Left ventricle myocardium inferior (tissue), 1 donor: ENCODE results near the gene ZNF804B. TPM values are rescaled to one million over a fixed set of nuclear protein-coding genes. Genes with fewer than 3 reads are reported as not detected.
A peak's percentile ranks its signal among the peaks of the same experiment; 100 is the strongest.

ENCODE experiments used
- DNase-seq: peaks from one replicate; pipeline ENCODE4 v3.0.0-alpha.2; 2020
- H3K27ac ChIP-seq: fragments of 200-600 bp; replicated peaks from 2 replicates; pipeline ENCODE4 v1.8.0; 2021
- H3K27me3 ChIP-seq: fragments of 200-600 bp; 2 replicates; pipeline ENCODE4 v1.8.0; 2021; ENCODE audit warnings: low read depth
- H3K36me3 ChIP-seq: fragments of 200-600 bp; 2 replicates; pipeline ENCODE4 v1.8.0; 2021
- H3K4me1 ChIP-seq: fragments of 200-600 bp; 2 replicates; pipeline ENCODE4 v1.8.0; 2021
- H3K4me3 ChIP-seq: fragments of 200-600 bp; 2 replicates; pipeline ENCODE4 v1.8.0; 2021; ENCODE audit warnings: mild to moderate bottlenecking, moderate library complexity
- H3K9me3 ChIP-seq: fragments of 200-600 bp; replicated peaks from 2 replicates; pipeline ENCODE4 v1.8.0; 2021
- intact Hi-C: fragments of 100-400 bp; cut with micrococcal nuclease; formaldehyde crosslinking; loops from one replicate; pipeline ENCODE4 v1.11.0; 2022
- total RNA-seq: library from RNA; stranded (reverse); fragmentation: NEBNext Ultra II Directional; extraction: Animal tissue kit (Norgen Biotek cat#: 25700); gene quantifications from one replicate; pipeline ENCODE4 v1.2.1, GENCODE V29; 2021
- TF ChIP-seq, protein P1 (sequence below): fragments of 200-600 bp; IDR thresholded peaks from 2 replicates; pipeline ENCODE4 v1.8.0; 2021; ENCODE audit warnings: antibody characterized with exemption, mild to moderate bottlenecking, borderline replicate concordance
- donor health status: DM: no; HTN: yes; CAD: no; lungs with severe emphysema.

The ZNF804B gene
- total RNA-seq, 1 donor from 2014 or later, result not detected

DNA sequence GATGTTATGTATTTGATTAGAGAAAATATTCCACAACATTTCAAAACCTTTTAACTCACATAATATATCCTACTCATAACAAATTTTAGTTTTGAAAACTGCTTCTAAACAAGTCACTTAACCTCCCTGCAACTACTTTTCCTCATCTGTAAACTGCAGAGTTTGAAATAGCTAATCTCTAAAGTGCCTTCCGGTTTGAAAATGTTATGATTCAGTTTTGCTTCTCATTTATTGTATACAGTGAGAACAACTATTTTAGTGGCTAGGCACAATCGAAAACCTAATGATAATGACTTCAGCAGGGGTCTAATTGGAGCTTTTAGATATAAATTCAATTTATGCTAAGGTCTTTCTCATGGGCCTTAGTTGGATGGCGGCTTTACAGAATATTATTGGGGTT lies 66.7 kb downstream of the ZNF804B start:
- DNase-seq, result no peak
- H3K27ac ChIP-seq, result no peak overlapping the region
- TF ChIP-seq, protein P1, sequence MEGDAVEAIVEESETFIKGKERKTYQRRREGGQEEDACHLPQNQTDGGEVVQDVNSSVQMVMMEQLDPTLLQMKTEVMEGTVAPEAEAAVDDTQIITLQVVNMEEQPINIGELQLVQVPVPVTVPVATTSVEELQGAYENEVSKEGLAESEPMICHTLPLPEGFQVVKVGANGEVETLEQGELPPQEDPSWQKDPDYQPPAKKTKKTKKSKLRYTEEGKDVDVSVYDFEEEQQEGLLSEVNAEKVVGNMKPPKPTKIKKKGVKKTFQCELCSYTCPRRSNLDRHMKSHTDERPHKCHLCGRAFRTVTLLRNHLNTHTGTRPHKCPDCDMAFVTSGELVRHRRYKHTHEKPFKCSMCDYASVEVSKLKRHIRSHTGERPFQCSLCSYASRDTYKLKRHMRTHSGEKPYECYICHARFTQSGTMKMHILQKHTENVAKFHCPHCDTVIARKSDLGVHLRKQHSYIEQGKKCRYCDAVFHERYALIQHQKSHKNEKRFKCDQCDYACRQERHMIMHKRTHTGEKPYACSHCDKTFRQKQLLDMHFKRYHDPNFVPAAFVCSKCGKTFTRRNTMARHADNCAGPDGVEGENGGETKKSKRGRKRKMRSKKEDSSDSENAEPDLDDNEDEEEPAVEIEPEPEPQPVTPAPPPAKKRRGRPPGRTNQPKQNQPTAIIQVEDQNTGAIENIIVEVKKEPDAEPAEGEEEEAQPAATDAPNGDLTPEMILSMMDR, result no peak
- H3K4me3 ChIP-seq, result no peak overlapping the region
- intact Hi-C loops, result no loop called here
- no peaks in the 10 kb centered on the region for H3K27me3 ChIP-seq
- no peaks in the 10 kb centered on the region for H3K9me3 ChIP-seq
- H3K4me1 ChIP-seq, result no peaks in the 10 kb centered on the region
- H3K36me3 ChIP-seq, result no peaks in the 10 kb centered on the region

- Histone ChIP-seq H3K9me3 (no peaks in the 10 kb centered on the region), H3K27me3 (no peaks in the 10 kb centered on the region), H3K4me1 (no peaks in the 10 kb centered on the region), H3K36me3 (no peaks in the 10 kb centered on the region), H3K4me3 (no peak overlapping the region), H3K27ac (no peak overlapping the region)
- DNase-seq, result no peak
- TF ChIP-seq, protein P1, result peak; percentile 36
- intact Hi-C loops, result no loop called here
These were observed 75.7 kb downstream of the ZNF804B start for GRCh38 chr7:88835147-88835728.

GRCh38 chr7:88842201-88842600 lies 82.7 kb downstream of the ZNF804B start:
- TF ChIP-seq, protein P1, result no peak
- Histone ChIP-seq H3K9me3 (no peaks in the 10 kb centered on the region), H3K4me3 (no peak overlapping the region), H3K36me3 (no peaks in the 10 kb centered on the region), H3K4me1 (no peaks in the 10 kb centered on the region), H3K27ac (no peak overlapping the region), H3K27me3 (no peaks in the 10 kb centered on the region)
- intact Hi-C loops, result no loop called here
- DNase-seq, result no peak

GRCh38 chr7:88845091-88845490 lies 85.6 kb downstream of the ZNF804B start:
- H3K27me3 ChIP-seq, result no peaks in the 10 kb centered on the region
- TF ChIP-seq, protein P1, result no peak
- H3K27ac ChIP-seq, result no peak overlapping the region
- intact Hi-C loops, result loop anchor here (5.0 kb wide), 1 partner anchor 237 kb away; no protein-coding TSS in a partner anchor
- H3K4me1 ChIP-seq, result no peaks in the 10 kb centered on the region
- H3K9me3 ChIP-seq, result peaks cover under 1% of the 10 kb centered on the region
- DNase-seq, result no peak
- H3K36me3 ChIP-seq, result no peaks in the 10 kb centered on the region
- no peak overlapping the region for H3K4me3 ChIP-seq

DNA sequence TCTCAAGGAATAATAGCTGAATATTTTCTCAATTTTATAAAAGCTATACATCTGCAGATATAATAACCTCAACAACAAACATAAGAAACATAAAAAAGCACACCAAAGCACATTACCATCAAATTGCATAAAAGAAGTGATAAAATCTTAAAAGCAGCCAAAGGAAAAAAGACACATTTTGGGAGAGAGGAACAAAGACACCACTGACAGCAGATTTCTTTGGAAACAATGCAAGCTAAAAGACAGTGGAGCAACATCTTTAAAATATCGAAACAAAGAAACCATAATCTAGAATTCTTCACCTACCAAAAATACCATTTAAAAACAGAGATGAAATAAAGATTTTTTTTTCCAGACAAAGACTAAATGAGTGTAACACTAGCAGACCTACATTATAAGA lies 91.7 kb downstream of the ZNF804B start:
- H3K27ac ChIP-seq, result no peak overlapping the region
- DNase-seq, result no peak
- peaks cover 19% of the 10 kb centered on the region for H3K9me3 ChIP-seq
- TF ChIP-seq, protein P1, result no peak
- no peaks in the 10 kb centered on the region for H3K36me3 ChIP-seq
- no peaks in the 10 kb centered on the region for H3K27me3 ChIP-seq
- no peaks in the 10 kb centered on the region for H3K4me1 ChIP-seq
- H3K4me3 ChIP-seq, result no peak overlapping the region
- intact Hi-C loops, result no loop called here
